Measurements from ENCODE around the gene HAO2.

GRCh38 chr1:119422631-119423030 lies 54.0 kb downstream of the HAO2 start:
- TF ChIP-seq CTCF (IDR thresholded peaks at IDR 0.05) = no peak
- TF ChIP-seq POLR2A (IDR thresholded peaks at IDR 0.05) = no peak
- no peak for TF ChIP-seq POLR2AphosphoS5 (IDR thresholded peaks at IDR 0.05)

Data from breast epithelium (tissue), 3 donors.